ENCODE data around the gene STX12.
"Not testable (repeated sequence)": the region's sequence is repeated elsewhere in the genome, so short reads cannot be mapped to it uniquely, and the experiment has no call there.

STX12 gene

DNA sequence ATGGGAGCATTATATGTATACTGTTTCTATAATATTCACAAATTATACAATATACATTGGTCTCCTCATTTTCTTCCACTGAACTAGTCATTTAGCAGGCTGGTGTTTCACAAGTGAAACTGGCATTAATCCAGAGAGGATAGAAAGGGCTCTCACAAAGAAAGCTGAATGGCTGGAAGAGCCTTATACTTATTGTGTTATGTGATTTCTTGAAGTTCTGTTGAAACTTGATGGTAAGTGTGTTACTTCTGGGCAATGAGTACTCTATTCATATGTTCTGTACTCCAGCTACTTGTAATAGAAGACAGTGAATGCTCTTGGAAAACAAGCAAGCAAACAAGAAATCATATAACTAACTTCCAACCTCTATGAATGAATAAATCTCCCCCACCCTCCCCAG is 14.9 kb downstream of the STX12 start:
- H2BK5ac ChIP-seq (ENCODE audit: low read depth, low read length, poor library complexity): no peak overlapping the region
- H3K4me3 ChIP-seq (ENCODE audit: low read depth, low read length): no peak overlapping the region
- H3K79me2 ChIP-seq (ENCODE audit: control insufficient read depth, insufficient read depth, low read length, poor library complexity): no peaks in the 10 kb centered on the region
- no peak overlapping the region for H2AK5ac ChIP-seq (ENCODE audit: low read length)
- H3K27ac ChIP-seq (ENCODE audit: low read depth, low read length): no peak overlapping the region
- peaks cover 3 to 7% of the 10 kb centered on the region in 2 experiments for H3K36me3 ChIP-seq (ENCODE audit: control insufficient read depth in 1 of 2, insufficient read depth in 2 of 2, low read length in 2 of 2)
- H3K9ac ChIP-seq (ENCODE audit: low read length): no peak overlapping the region
- no peak overlapping the region for H3K4me2 ChIP-seq (ENCODE audit: low read length)
- H3K14ac ChIP-seq (ENCODE audit: low read length): no peak overlapping the region
- no peak overlapping the region for H3K4ac ChIP-seq (ENCODE audit: low read depth, low read length)
- no peak overlapping the region for H2BK120ac ChIP-seq (ENCODE audit: insufficient read depth, low read length, poor library complexity)
- H3K9me3 ChIP-seq (ENCODE audit: insufficient read depth, low read depth, low read length): no peaks in the 10 kb centered on the region
- no peak overlapping the region for H2AFZ ChIP-seq (ENCODE audit: insufficient read depth, low read length, poor library complexity)
- no peak overlapping the region for H4K91ac ChIP-seq (ENCODE audit: low read depth, low read length)
- H3K79me1 ChIP-seq (ENCODE audit: low read length): peaks cover 2% of the 10 kb centered on the region
- H3K4me1 ChIP-seq (ENCODE audit: control insufficient read depth in 1 of 2, insufficient read depth in 2 of 2, low read length in 2 of 2): peaks cover 3 to 5% of the 10 kb centered on the region in 2 experiments
- no peak overlapping the region for H4K8ac ChIP-seq (ENCODE audit: low read depth, low read length)
- H2BK12ac ChIP-seq (ENCODE audit: low read length): no peak overlapping the region
- H3K27me3 ChIP-seq (ENCODE audit: insufficient read depth, low read length): no peaks in the 10 kb centered on the region
- H4K12ac ChIP-seq (ENCODE audit: low read depth, low read length): no peak overlapping the region
- no peak overlapping the region for H3K18ac ChIP-seq (ENCODE audit: low read length)
- no peak overlapping the region for H3K23ac ChIP-seq (ENCODE audit: low read length)
- no peak for DNase-seq

DNA sequence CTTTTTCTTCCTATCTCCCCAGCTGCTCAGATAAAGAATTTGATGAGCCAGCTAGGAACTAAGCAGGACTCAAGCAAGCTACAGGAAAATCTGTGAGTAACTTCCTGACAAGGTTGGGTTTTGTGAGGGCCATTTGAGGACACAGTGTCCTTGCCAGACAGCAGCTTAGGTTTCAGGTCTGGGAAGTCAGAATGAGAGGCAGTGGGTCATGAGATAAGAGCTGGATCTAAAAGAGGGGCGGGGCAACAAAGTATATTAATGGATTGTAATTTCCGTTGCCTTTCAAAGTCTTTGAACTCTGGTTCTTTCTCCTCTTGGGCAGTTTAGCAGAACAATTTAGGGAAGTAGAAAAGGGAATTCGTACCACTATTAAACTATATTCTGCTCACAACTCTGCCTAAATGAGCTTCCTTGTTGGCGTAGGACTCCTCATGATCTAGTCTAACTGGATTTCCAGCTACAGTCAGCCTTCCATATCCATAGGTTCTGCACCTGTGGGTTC is 16.6 kb downstream of the STX12 start:
- Histone ChIP-seq H3K79me2 (ENCODE audit: control insufficient read depth, insufficient read depth, low read length, poor library complexity) (no peaks in the 10 kb centered on the region), H4K8ac (ENCODE audit: low read depth, low read length) (no peak overlapping the region), H3K4me2 (ENCODE audit: low read length) (no peak overlapping the region), H2BK120ac (ENCODE audit: insufficient read depth, low read length, poor library complexity) (no peak overlapping the region), H3K27me3 (ENCODE audit: insufficient read depth, low read length) (no peaks in the 10 kb centered on the region), H2AK5ac (ENCODE audit: low read length) (no peak overlapping the region), H3K23ac (ENCODE audit: low read length) (no peak overlapping the region), H3K27ac (ENCODE audit: low read depth, low read length) (no peak overlapping the region), H2BK12ac (ENCODE audit: low read length) (no peak overlapping the region), H3K9me3 (ENCODE audit: insufficient read depth, low read depth, low read length) (no peaks in the 10 kb centered on the region), H4K91ac (ENCODE audit: low read depth, low read length) (no peak overlapping the region), H3K4me3 (ENCODE audit: low read depth, low read length) (no peak overlapping the region), H2AFZ (ENCODE audit: insufficient read depth, low read length, poor library complexity) (no peak overlapping the region), H3K14ac (ENCODE audit: low read length) (no peak overlapping the region), H3K79me1 (ENCODE audit: low read length) (peaks cover 2% of the 10 kb centered on the region), H2BK5ac (ENCODE audit: low read depth, low read length, poor library complexity) (no peak overlapping the region), H3K4me1 (ENCODE audit: control insufficient read depth in 1 of 2, insufficient read depth in 2 of 2, low read length in 2 of 2) (peaks cover 2 to 3% of the 10 kb centered on the region in 2 experiments), H4K12ac (ENCODE audit: low read depth, low read length) (no peak overlapping the region), H3K18ac (ENCODE audit: low read length) (no peak overlapping the region), H3K4ac (ENCODE audit: low read depth, low read length) (no peak overlapping the region), H3K36me3 (ENCODE audit: control insufficient read depth in 1 of 2, insufficient read depth in 2 of 2, low read length in 2 of 2) (peaks cover 7 to 12% of the 10 kb centered on the region in 2 experiments), H3K9ac (ENCODE audit: low read length) (no peak overlapping the region)
- WGBS (ENCODE audit: extremely low coverage, insufficient coverage, insufficient read length): no CpG with 5 or more reads among the region's 4 CpGs
- DNase-seq: no peak

DNA sequence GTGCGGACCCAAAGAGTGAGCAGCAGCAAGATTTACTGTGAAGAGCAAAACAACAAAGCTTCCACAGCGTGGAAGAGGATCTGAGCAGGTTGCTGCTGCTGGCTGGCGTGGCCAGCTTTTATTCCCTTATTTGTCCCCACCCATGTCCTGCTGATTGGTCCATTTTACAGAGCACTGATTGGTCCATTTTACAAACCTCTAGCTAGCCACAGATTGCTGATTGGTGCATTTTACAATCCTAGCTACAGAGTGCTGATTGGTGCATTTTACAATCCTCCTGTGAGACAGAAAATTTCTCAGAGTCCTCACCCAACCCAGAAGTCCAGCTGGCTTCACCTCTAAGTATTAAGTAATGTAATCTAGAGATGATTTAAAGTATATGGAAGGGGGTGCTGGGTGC is 17.3 kb downstream of the STX12 start:
- not testable (repeated sequence) for H3K9ac ChIP-seq (ENCODE audit: low read length); H3K79me2 ChIP-seq (ENCODE audit: control insufficient read depth, insufficient read depth, low read length, poor library complexity); H3K4ac ChIP-seq (ENCODE audit: low read depth, low read length); H2BK12ac ChIP-seq (ENCODE audit: low read length); H3K23ac ChIP-seq (ENCODE audit: low read length); H3K4me1 ChIP-seq (ENCODE audit: control insufficient read depth in 1 of 2, insufficient read depth in 2 of 2, low read length in 2 of 2); H3K27me3 ChIP-seq (ENCODE audit: insufficient read depth, low read length); H3K4me3 ChIP-seq (ENCODE audit: low read depth, low read length); H3K79me1 ChIP-seq (ENCODE audit: low read length); H2BK120ac ChIP-seq (ENCODE audit: insufficient read depth, low read length, poor library complexity); H2AK5ac ChIP-seq (ENCODE audit: low read length); H2AFZ ChIP-seq (ENCODE audit: insufficient read depth, low read length, poor library complexity); H3K14ac ChIP-seq (ENCODE audit: low read length); H4K12ac ChIP-seq (ENCODE audit: low read depth, low read length); H3K27ac ChIP-seq (ENCODE audit: low read depth, low read length); H3K4me2 ChIP-seq (ENCODE audit: low read length); H2BK5ac ChIP-seq (ENCODE audit: low read depth, low read length, poor library complexity); H3K9me3 ChIP-seq (ENCODE audit: insufficient read depth, low read depth, low read length); H4K91ac ChIP-seq (ENCODE audit: low read depth, low read length); H3K18ac ChIP-seq (ENCODE audit: low read length); DNase-seq; H4K8ac ChIP-seq (ENCODE audit: low read depth, low read length)
- no CpG with 5 or more reads among the region's 3 CpGs for WGBS (ENCODE audit: extremely low coverage, insufficient coverage, insufficient read length)
- H3K36me3 ChIP-seq (ENCODE audit: control insufficient read depth in 1 of 2, insufficient read depth in 2 of 2, low read length in 2 of 2): peaks cover 8 to 15% of the 10 kb centered on the region in 2 experiments

DNA sequence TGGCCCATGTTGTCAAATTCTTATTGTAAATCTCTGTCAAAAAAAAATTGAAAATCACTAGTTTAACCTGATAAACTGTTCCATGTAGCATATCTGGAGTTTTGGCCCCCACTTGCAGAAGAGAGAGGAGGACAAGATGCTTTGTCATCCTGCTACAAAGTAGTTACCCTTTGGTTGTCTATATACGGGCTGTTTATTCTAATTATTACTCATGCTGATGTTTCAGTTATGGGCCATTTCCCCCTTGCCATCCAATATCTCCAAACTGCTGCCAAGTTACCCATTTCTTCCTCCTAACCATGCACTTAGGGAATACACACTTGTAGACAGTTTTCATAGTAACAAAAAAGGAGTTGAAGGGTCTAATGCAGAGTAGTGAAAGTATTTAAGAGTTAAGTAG is 22.6 kb downstream of the STX12 start:
- Histone ChIP-seq H3K9ac (ENCODE audit: low read length) (no peak overlapping the region), H4K12ac (ENCODE audit: low read depth, low read length) (no peak overlapping the region), H3K14ac (ENCODE audit: low read length) (no peak overlapping the region), H3K9me3 (ENCODE audit: insufficient read depth, low read depth, low read length) (no peaks in the 10 kb centered on the region), H2BK120ac (ENCODE audit: insufficient read depth, low read length, poor library complexity) (no peak overlapping the region), H3K4me3 (ENCODE audit: low read depth, low read length) (no peak overlapping the region), H2BK5ac (ENCODE audit: low read depth, low read length, poor library complexity) (no peak overlapping the region), H3K23ac (ENCODE audit: low read length) (no peak overlapping the region), H3K4me2 (ENCODE audit: low read length) (no peak overlapping the region), H3K4ac (ENCODE audit: low read depth, low read length) (no peak overlapping the region), H3K79me1 (ENCODE audit: low read length) (no peaks in the 10 kb centered on the region), H3K4me1 (ENCODE audit: control insufficient read depth in 1 of 2, insufficient read depth in 2 of 2, low read length in 2 of 2) (no peaks in the 10 kb centered on the region), H2BK12ac (ENCODE audit: low read length) (no peak overlapping the region), H4K91ac (ENCODE audit: low read depth, low read length) (no peak overlapping the region), H3K18ac (ENCODE audit: low read length) (no peak overlapping the region), H3K27ac (ENCODE audit: low read depth, low read length) (no peak overlapping the region), H3K27me3 (ENCODE audit: insufficient read depth, low read length) (no peaks in the 10 kb centered on the region), H3K79me2 (ENCODE audit: control insufficient read depth, insufficient read depth, low read length, poor library complexity) (no peaks in the 10 kb centered on the region), H2AFZ (ENCODE audit: insufficient read depth, low read length, poor library complexity) (no peak overlapping the region), H4K8ac (ENCODE audit: low read depth, low read length) (no peak overlapping the region), H2AK5ac (ENCODE audit: low read length) (no peak overlapping the region), H3K36me3 (ENCODE audit: control insufficient read depth in 1 of 2, insufficient read depth in 2 of 2, low read length in 2 of 2) (peaks cover 24% of the 10 kb centered on the region in 2 experiments)
- no CpG with 5 or more reads among the region's 1 CpG for WGBS (ENCODE audit: extremely low coverage, insufficient coverage, insufficient read length)
- no peak for DNase-seq

All from trophoblast cell (in vitro differentiated cells and primary cell).